PC-3 (cell line): Measurements from ENCODE around the gene MAGI1. TPM values are rescaled to one million over a fixed set of nuclear protein-coding genes. Genes with fewer than 3 reads are reported as not detected.

Experiments
- ATAC-seq: fragments of 200-7000 bp; cut with Tn5 transposase; 2 replicates; pipeline ENCODE4 v1.9.1; 2020; ENCODE audit warnings: mild to moderate bottlenecking, moderate library complexity
- BruUV-seq: library from RNA; stranded (reverse); fragments of 400-500 nt; replicated peaks from 2 replicates; lab custom pipeline; 2021; lab: Mats Ljungman, UMichigan
- CTCF ChIA-PET: fragments of 300-600 bp; sonication (Branson Sonifier 250); formaldehyde crosslinking; loops from one replicate; lab custom pipeline; 2022; ENCODE audit warnings: antibody characterized with exemption; lab: Charles Lee
- POLR2A ChIA-PET: fragments of 300-600 bp; sonication (Branson Sonifier 250); formaldehyde crosslinking; loops from one replicate; lab custom pipeline; 2022; ENCODE audit warnings: antibody characterized with exemption; ENCODE audit not compliant: unreplicated experiment; lab: Charles Lee
- DNase-seq: peaks from one replicate; pipeline ENCODE4 v3.0.0-alpha.2; 2015
- H2AFZ ChIP-seq: fragments of 300-600 bp; sonication (generic); 2 replicates; pipeline ENCODE4 v1.6.0; 2016; ENCODE audit warnings: antibody characterized with exemption, low read length
- H3F3A ChIP-seq: fragments of 300-600 bp; sonication (generic); one replicate; pipeline ENCODE4 v1.6.0; 2017; ENCODE audit warnings: antibody characterized with exemption, low read length, control low read depth, mild to moderate bottlenecking; ENCODE audit not compliant: unreplicated experiment
- H3K27ac ChIP-seq: fragments of 300-600 bp; sonication (generic); 2 replicates; pipeline ENCODE4 v1.5.1; 2016; ENCODE audit warnings: mild to moderate bottlenecking, low read length
- H3K27me3 ChIP-seq: fragments of 300-600 bp; sonication (generic); 2 replicates; pipeline ENCODE4 v1.6.1; 2016; ENCODE audit warnings: low read length, mixed read lengths
- H3K36me3 ChIP-seq: fragments of 300-600 bp; sonication (generic); 2 replicates; pipeline ENCODE4 v1.6.1; 2016; ENCODE audit warnings: low read depth, mixed run types, low read length, mixed read lengths
- H3K4me1 ChIP-seq: fragments of 300-600 bp; sonication (generic); 2 replicates; pipeline ENCODE4 v1.5.1; 2016; ENCODE audit warnings: low read length; ENCODE audit not compliant: insufficient read depth
- H3K4me2 ChIP-seq: fragments of 300-600 bp; sonication (generic); 2 replicates; pipeline ENCODE4 v1.6.0; 2016; ENCODE audit warnings: low read length
- H3K4me3 ChIP-seq: fragments of 300-600 bp; sonication (generic); 2 replicates; pipeline ENCODE4 v1.5.1; 2016; ENCODE audit warnings: mild to moderate bottlenecking, low read length, mixed read lengths
- H3K79me2 ChIP-seq: fragments of 300-600 bp; sonication (generic); 2 replicates; pipeline ENCODE4 v1.6.1; 2017; ENCODE audit warnings: low read length, mixed read lengths
- H3K9ac ChIP-seq: fragments of 300-600 bp; sonication (generic); 2 replicates; pipeline ENCODE4 v1.6.0; 2016; ENCODE audit warnings: mild to moderate bottlenecking, low read length
- H3K9me2 ChIP-seq: fragments of 300-600 bp; sonication (generic); replicated peaks from 2 replicates; pipeline ENCODE4 v1.6.1; 2016; ENCODE audit warnings: mixed run types, low read length, mixed read lengths
- H3K9me3 ChIP-seq: fragments of 300-600 bp; sonication (generic); 2 replicates; pipeline ENCODE4 v1.6.1; 2016; ENCODE audit warnings: low read length, mixed read lengths
- H4K20me1 ChIP-seq: fragments of 300-600 bp; sonication (generic); 2 replicates; pipeline ENCODE4 v1.6.1; 2016; ENCODE audit warnings: low read length, mixed read lengths
- EZH2 ChIP-seq: fragments of 300-600 bp; sonication (generic); IDR thresholded peaks from one replicate; pipeline ENCODE4 v1.6.1; 2017; ENCODE audit warnings: antibody characterized with exemption, mild to moderate bottlenecking, low read length; ENCODE audit not compliant: unreplicated experiment
- EZH2phosphoT487 ChIP-seq: fragments of 300-600 bp; sonication (generic); IDR thresholded peaks from 2 replicates; pipeline ENCODE4 v1.6.1; 2018; ENCODE audit warnings: mild to moderate bottlenecking, antibody characterized with exemption, low read length, borderline replicate concordance
- intact Hi-C: fragments of 100-400 bp; cut with micrococcal nuclease; formaldehyde crosslinking; loops from 2 replicates; pipeline ENCODE4 v1.9.0; 2023
- total RNA-seq: library from RNA; depleted of rRNA; stranded (reverse); fragments of >200 nt; gene quantifications from 2 replicates; pipeline ENCODE4 v1.2.3, GENCODE V29; 2014
- TF ChIP-seq, protein P1 (sequence below): fragments of 300-600 bp; sonication (generic); conservative IDR thresholded peaks from 2 replicates; pipeline ENCODE4 v1.5.1; 2017; ENCODE audit warnings: antibody characterized with exemption, low read depth, mild to moderate bottlenecking, low read length

MAGI1 gene
- total RNA-seq, 1 experiment from 2014 or later: 8.9 TPM

DNA sequence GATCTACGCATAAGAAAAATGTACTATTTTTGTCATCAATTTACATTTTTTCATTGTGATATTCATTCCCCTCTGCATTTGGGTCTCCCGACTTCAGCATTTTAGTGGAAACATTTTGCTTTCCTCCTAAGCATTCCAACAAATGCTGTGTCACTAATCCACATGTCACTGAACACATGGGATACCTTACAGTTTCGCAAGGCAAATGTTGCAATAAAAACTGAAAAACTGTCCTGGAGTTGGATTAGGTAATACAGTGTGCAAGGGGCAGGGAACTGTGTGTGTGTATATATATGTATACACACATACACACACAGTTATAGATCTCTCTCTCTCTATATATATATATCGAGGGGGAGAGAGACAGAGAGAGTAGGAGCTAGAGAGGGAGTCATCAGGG, 632.2 kb downstream of the MAGI1 start:
- H3F3A ChIP-seq: no peaks in the 10 kb centered on the region
- H3K4me1 ChIP-seq: peaks cover 8% of the 10 kb centered on the region
- intact Hi-C loops: no loop called here
- no peaks in the 10 kb centered on the region for H3K36me3 ChIP-seq
- ATAC-seq (no peak), DNase-seq (peak; percentile 3)
- H3K27ac ChIP-seq: no peak overlapping the region
- H3K9ac ChIP-seq: no peak overlapping the region
- no peaks in the 10 kb centered on the region for H3K79me2 ChIP-seq
- H3K9me2 ChIP-seq: no peaks in the 10 kb centered on the region
- no peak overlapping the region for H3K4me2 ChIP-seq
- POLR2A ChIA-PET: no interaction called here
- no peak overlapping the region for H2AFZ ChIP-seq
- H3K9me3 ChIP-seq: no peaks in the 10 kb centered on the region
- TF ChIP-seq EZH2phosphoT487: no peak
- TF ChIP-seq, protein P1, sequence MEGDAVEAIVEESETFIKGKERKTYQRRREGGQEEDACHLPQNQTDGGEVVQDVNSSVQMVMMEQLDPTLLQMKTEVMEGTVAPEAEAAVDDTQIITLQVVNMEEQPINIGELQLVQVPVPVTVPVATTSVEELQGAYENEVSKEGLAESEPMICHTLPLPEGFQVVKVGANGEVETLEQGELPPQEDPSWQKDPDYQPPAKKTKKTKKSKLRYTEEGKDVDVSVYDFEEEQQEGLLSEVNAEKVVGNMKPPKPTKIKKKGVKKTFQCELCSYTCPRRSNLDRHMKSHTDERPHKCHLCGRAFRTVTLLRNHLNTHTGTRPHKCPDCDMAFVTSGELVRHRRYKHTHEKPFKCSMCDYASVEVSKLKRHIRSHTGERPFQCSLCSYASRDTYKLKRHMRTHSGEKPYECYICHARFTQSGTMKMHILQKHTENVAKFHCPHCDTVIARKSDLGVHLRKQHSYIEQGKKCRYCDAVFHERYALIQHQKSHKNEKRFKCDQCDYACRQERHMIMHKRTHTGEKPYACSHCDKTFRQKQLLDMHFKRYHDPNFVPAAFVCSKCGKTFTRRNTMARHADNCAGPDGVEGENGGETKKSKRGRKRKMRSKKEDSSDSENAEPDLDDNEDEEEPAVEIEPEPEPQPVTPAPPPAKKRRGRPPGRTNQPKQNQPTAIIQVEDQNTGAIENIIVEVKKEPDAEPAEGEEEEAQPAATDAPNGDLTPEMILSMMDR: no peak
- no peak for TF ChIP-seq EZH2
- no peak overlapping the region for H3K4me3 ChIP-seq
- no TSS peak for BruUV-seq
- H3K27me3 ChIP-seq: no peaks in the 10 kb centered on the region
- no peaks in the 10 kb centered on the region for H4K20me1 ChIP-seq
- CTCF ChIA-PET: no interaction called here

DNA sequence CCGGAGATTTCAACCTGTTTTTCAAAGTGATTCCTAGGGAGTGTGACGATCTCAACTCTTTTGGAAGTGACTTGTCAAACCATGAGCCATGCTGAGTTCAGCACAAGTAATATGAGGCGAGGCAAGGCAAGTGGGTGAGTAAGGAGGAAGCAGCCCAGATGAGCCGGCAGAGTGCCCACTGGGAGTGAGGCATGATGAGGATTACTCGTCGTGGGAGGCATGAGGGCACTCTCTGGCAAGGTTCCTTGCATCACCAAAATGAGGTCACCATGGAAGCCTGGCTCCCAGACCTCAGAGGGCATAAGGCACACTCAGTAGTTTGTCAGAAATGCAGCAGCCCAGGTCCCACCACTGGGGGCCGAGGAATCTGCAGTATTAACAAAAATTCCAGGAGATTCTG, 636.1 kb downstream of the MAGI1 start:
- intact Hi-C loops: no loop called here
- Histone ChIP-seq H3K27ac (no peak overlapping the region), H3K9me3 (no peaks in the 10 kb centered on the region), H4K20me1 (no peaks in the 10 kb centered on the region), H3F3A (no peaks in the 10 kb centered on the region), H3K9me2 (no peaks in the 10 kb centered on the region), H3K79me2 (no peaks in the 10 kb centered on the region), H3K4me2 (peak overlapping the region; percentile 41; the same call in 1 of the 2 replicates), H3K4me1 (peaks cover 8% of the 10 kb centered on the region), H2AFZ (no peak overlapping the region), H3K9ac (no peak overlapping the region), H3K36me3 (no peaks in the 10 kb centered on the region), H3K27me3 (no peaks in the 10 kb centered on the region), H3K4me3 (no peak overlapping the region)
- BruUV-seq: no TSS peak
- POLR2A ChIA-PET: no interaction called here
- DNase-seq: peak; percentile 83
- peak; percentile 98 for ATAC-seq
- TF ChIP-seq EZH2 (no peak), EZH2phosphoT487 (no peak)
- TF ChIP-seq, protein P1: no peak
- CTCF ChIA-PET: no interaction called here

DNA sequence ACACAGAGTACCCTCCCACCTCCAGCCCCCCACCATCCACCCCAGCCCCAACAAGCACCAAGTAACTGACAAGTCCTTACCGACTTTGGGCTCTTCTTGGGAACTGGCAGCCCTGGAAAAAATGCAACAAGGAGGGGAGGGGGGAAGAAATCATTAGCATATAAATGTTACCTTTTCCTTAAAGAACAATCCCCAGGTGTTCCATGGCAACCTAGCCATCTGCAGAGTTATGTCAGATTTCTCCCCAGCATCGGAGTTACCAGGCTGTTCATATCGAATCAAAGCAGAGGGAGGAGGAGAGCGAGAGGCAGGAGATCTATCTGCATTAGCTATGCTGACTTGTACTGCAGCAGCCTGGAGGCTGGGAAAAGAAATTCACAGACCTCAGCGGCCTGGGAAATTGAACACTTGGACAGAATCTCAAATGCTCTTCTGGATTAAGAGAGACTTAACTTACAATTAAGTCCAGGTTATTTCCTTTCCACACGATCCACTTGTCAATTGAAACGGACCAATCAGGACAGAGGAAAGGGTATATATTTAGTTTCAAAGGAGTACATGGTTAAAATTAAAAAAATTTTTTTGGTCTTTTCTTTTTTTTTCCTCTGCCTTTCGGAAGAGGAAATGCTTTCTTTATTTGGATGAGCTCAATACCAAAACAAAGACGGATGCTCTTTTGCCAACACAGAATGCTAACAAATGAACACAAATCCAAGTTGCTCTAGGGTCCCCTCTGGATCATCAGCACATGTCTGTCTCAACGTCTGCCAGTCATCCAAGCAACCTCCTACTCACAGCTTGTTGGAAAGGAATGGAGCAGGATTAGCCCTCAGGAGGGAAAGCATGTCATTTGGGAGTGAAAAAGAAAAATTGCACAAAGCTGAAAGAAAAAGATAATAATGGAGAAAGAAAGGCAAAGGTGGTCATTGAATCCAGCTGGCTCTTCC, 637.1 kb downstream of the MAGI1 start:
- Histone ChIP-seq H3K9me3 (no peaks in the 10 kb centered on the region), H3F3A (no peaks in the 10 kb centered on the region), H3K36me3 (no peaks in the 10 kb centered on the region), H3K79me2 (no peaks in the 10 kb centered on the region), H3K27me3 (no peaks in the 10 kb centered on the region), H4K20me1 (no peaks in the 10 kb centered on the region), H3K4me3 (no peak overlapping the region), H3K4me1 (peaks cover 8% of the 10 kb centered on the region), H3K9me2 (no peaks in the 10 kb centered on the region), H3K4me2 (peak overlapping the region; percentile 41; the same call in 1 of the 2 replicates), H2AFZ (no peak overlapping the region), H3K9ac (no peak overlapping the region), H3K27ac (no peak overlapping the region)
- ChIA-PET CTCF (no interaction called here), POLR2A (no interaction called here)
- intact Hi-C loops: no loop called here
- no peak for DNase-seq
- TF ChIP-seq EZH2 (no peak), EZH2phosphoT487 (no peak)
- TF ChIP-seq, protein P1: no peak
- BruUV-seq: no TSS peak
- ATAC-seq: no peak
